Left lung (tissue), 14 donors: ENCODE data around the gene WNK1. TPM values are rescaled to one million over a fixed set of nuclear protein-coding genes. Genes with fewer than 3 reads are reported as not detected.
"Not testable (repeated sequence)": the region's sequence is repeated elsewhere in the genome, so short reads cannot be mapped to it uniquely, and the experiment has no call there.

Source experiments
- ATAC-seq: fragments of 200-7000 bp; cut with Tn5 transposase; one replicate; pipeline ENCODE4 v1.9.1; 2020; ENCODE audit warnings: moderate library complexity
- DNase-seq, 4 donors: peaks; one replicate each; pipeline ENCODE4 v3.0.0-alpha.2; 2013 to 2020
- H3K27ac ChIP-seq, 2 donors: fragments of 200-600 bp; sonication (generic) in 1 of 2; one replicate each; pipeline versions ENCODE4 v1.5.0 to v1.8.0; 2020 to 2021
- H3K27me3 ChIP-seq, 2 donors: fragments of 200-600 bp; sonication (generic) in 1 of 2; one replicate each; pipeline versions ENCODE4 v1.5.0 to v1.8.0; 2020 to 2021
- H3K36me3 ChIP-seq, 2 donors: fragments of 200-600 bp; sonication (generic) in 1 of 2; one replicate each; pipeline versions ENCODE4 v1.5.0 to v1.8.0; 2020 to 2021
- H3K4me1 ChIP-seq, 2 donors: fragments of 200-600 bp; one replicate each; pipeline ENCODE4 v1.8.0; 2021
- H3K4me3 ChIP-seq, 2 donors: fragments of 200-600 bp; sonication (generic) in 1 of 2; one replicate each; pipeline versions ENCODE4 v1.5.0 to v1.8.0; 2020 to 2021; ENCODE audit warnings: mild to moderate bottlenecking in 1 of 2
- H3K9me3 ChIP-seq, 2 donors: fragments of 200-600 bp; sonication (generic) in 1 of 2; one replicate each; pipeline versions ENCODE4 v1.5.0 to v1.8.0; 2020 to 2021
- intact Hi-C, 2 donors: fragments of 100-400 bp; cut with DNase I; formaldehyde crosslinking; loops; one replicate each; pipeline versions ENCODE4 v1.11.2 to v1.14.2; 2022
- long read RNA-seq, 12 donors: library from polyadenylated mRNA in 2 of 12; unstranded in 2 of 12; transcript quantifications; one replicate each; pipeline ENCODE4 v2.0.0 and lab custom pipeline, GENCODE V29; 2019 to 2026
- polyA plus RNA-seq, 6 donors: library from polyadenylated mRNA; unstranded; fragments of 120-200 nt; gene quantifications; one replicate each; pipeline ENCODE4 v1.2.1, GENCODE V29; 2013; ENCODE audit not compliant: insufficient read length in 6 of 6
- total RNA-seq, 2 donors: library from RNA; stranded (reverse); fragmentation: NEBNext Ultra II Directional; extraction: Animal tissue kit (Norgen Biotek cat#: 25700); gene quantifications; one replicate each; pipeline ENCODE4 v1.2.1, GENCODE V29; 2021
- TF ChIP-seq, protein P1 (sequence below), 2 donors: fragments of 200-600 bp; sonication (generic) in 1 of 2; IDR thresholded peaks; one replicate each; pipeline versions ENCODE4 v1.5.0 to v1.8.0; 2021; ENCODE audit warnings: antibody characterized with exemption in 2 of 2
- donor health status: DM: no; HTN: yes; CAD: no.
- donor health status: DM: no; HTN: no; CAD: no.

Gene WNK1
- total RNA-seq (100 to 1,000 TPM; 185 to 245 TPM), polyA plus RNA-seq (100 to 1,000 TPM in 5 of 6 donors, 10 to 100 TPM in 1; 94.4 to 116 (median 108) TPM)
- long read RNA-seq, donor 1, partial matches to known transcripts, result 69 of 81 reads
- long read RNA-seq, donor 1, other reads (novel, unspliced or antisense), result 0 of 81 reads
- long read RNA-seq, donor 2, transcript WNK1-220 (1 exons, 1,401 nt), result major isoform, 6 of 24 reads
- long read RNA-seq, donor 2, partial matches to known transcripts, result 14 of 24 reads
- long read RNA-seq, donor 2, other reads (novel, unspliced or antisense), result 0 of 24 reads
- long read RNA-seq, donor 3, partial matches to known transcripts, result 0 of 3 reads
- long read RNA-seq, donor 3, other reads (novel, unspliced or antisense), result 0 of 3 reads
- long read RNA-seq, donor 4, partial matches to known transcripts, result 4 of 11 reads
- long read RNA-seq, donor 4, other reads (novel, unspliced or antisense), result 7 of 11 reads
- long read RNA-seq, donor 5, partial matches to known transcripts, result 12 of 20 reads
- long read RNA-seq, donor 5, other reads (novel, unspliced or antisense), result 0 of 20 reads
- long read RNA-seq, donor 6, partial matches to known transcripts, result 0 of 1 reads
- long read RNA-seq, donor 6, other reads (novel, unspliced or antisense), result 0 of 1 reads
- long read RNA-seq, donor 7, partial matches to known transcripts, result 0 of 1 reads
- long read RNA-seq, donor 7, other reads (novel, unspliced or antisense), result 0 of 1 reads
- long read RNA-seq, donor 8, partial matches to known transcripts, result 13 of 19 reads
- long read RNA-seq, donor 8, other reads (novel, unspliced or antisense), result 0 of 19 reads
- long read RNA-seq, donor 9, result 0 reads
- long read RNA-seq, donor 10, partial matches to known transcripts, result 3 of 3 reads
- long read RNA-seq, donor 10, other reads (novel, unspliced or antisense), result 0 of 3 reads
- long read RNA-seq, donor 11, partial matches to known transcripts, result 21 of 28 reads
- long read RNA-seq, donor 11, other reads (novel, unspliced or antisense), result 0 of 28 reads
- long read RNA-seq, donor 12, partial matches to known transcripts, result 9 of 14 reads
- long read RNA-seq, donor 12, other reads (novel, unspliced or antisense), result 0 of 14 reads

- peak within 1 kb of the TSS; percentile 98 to 99 for H3K27ac ChIP-seq
- TF ChIP-seq, protein P1, sequence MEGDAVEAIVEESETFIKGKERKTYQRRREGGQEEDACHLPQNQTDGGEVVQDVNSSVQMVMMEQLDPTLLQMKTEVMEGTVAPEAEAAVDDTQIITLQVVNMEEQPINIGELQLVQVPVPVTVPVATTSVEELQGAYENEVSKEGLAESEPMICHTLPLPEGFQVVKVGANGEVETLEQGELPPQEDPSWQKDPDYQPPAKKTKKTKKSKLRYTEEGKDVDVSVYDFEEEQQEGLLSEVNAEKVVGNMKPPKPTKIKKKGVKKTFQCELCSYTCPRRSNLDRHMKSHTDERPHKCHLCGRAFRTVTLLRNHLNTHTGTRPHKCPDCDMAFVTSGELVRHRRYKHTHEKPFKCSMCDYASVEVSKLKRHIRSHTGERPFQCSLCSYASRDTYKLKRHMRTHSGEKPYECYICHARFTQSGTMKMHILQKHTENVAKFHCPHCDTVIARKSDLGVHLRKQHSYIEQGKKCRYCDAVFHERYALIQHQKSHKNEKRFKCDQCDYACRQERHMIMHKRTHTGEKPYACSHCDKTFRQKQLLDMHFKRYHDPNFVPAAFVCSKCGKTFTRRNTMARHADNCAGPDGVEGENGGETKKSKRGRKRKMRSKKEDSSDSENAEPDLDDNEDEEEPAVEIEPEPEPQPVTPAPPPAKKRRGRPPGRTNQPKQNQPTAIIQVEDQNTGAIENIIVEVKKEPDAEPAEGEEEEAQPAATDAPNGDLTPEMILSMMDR (IDR thresholded peaks at IDR 0.05), result no peak
- H3K27me3 ChIP-seq, result no peaks in the 10 kb centered on the region
- DNase-seq (peak; percentile 96 to 99 (median 97)), ATAC-seq (peak; percentile 86)
- H3K36me3 ChIP-seq, result no peaks in the 10 kb centered on the region
- H3K4me3 ChIP-seq, result peak within 1 kb of the TSS; percentile 87 to 92
- intact Hi-C loops, result loop anchor here in 1 of 2 donors (5.0 to 10.0 kb wide), 2 partner anchors 63 to 180 kb away; no protein-coding TSS in a partner anchor
- H3K9me3 ChIP-seq, result no peaks in the 10 kb centered on the region
- H3K4me1 ChIP-seq, result peaks cover 8 to 42% of the 10 kb centered on the region in 2 donors
These were observed at the start of gene WNK1 for GRCh38 chr12:751999-752694. Gene WNK1, plus strand, starts transcription at chr12:752579. Its CDS starts 987 bp downstream, at chr12:753566.

DNA sequence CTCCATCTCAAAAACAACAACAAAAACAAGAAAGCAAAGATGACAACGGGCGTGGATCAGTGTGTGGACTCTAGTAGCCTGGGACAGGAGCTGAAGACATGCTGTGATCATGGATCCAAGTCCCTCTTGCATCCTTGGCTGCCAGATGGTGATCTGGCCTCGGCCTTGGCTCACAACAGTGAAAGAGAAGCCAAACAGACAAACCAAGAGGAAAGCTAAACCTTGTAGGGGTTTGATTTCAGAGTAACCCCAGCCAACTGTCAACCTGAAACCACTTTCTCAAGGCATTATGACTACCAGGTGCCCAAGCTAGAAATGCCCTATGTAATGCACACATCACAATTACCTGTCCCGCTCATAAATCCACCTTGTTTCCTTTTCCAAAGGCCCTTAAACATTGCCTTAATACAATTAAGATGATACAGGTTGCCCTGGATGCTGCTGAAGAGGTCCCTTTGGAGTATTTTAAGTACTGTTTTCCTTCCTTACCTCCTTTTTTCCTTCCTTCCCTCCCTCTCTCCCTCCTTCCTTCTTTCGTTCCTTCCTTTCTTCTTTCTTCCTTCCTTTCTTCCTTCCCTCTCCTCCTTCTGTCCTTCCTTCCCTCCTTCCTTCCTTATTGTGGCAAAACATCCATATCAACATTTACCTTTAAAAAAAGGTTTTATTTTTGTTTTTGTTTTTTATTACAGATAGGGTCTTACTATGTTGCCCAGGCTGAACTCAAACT, 47.7 kb upstream of the WNK1 start:
- TF ChIP-seq, protein P1 (IDR thresholded peaks at IDR 0.05), result no peak
- H3K27ac ChIP-seq, result no peak overlapping the region
- H3K36me3 ChIP-seq, result no peaks in the 10 kb centered on the region
- no peaks in the 10 kb centered on the region for H3K4me1 ChIP-seq
- H3K4me3 ChIP-seq, result no peak overlapping the region
- ATAC-seq, result no peak
- H3K27me3 ChIP-seq, result no peaks in the 10 kb centered on the region
- intact Hi-C loops, result no loop called here
- DNase-seq, result no peak
- H3K9me3 ChIP-seq, result no peaks in the 10 kb centered on the region

DNA sequence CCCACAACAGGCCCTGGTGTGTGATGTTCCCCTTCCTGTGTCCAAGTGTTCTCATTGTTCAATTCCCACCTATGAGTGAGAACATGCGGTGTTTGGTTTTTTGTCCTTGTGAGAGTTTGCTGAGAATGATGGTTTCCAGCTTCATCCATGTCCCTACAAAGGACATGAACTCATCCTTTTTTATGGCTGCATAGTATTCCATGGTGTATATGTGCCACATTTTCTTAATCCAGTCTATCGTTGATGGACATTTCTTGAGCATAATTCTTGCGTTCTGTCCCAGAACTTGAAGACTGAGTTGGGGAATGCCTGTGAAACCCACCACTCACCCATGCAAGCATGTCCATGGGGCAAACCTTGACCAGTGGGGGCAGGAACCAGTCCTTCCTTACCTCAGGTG, 44.3 kb upstream of the WNK1 start:
- DNase-seq, H3K9me3 ChIP-seq, H3K4me1 ChIP-seq, H3K27me3 ChIP-seq, H3K27ac ChIP-seq, ATAC-seq, H3K36me3 ChIP-seq, intact Hi-C loops, H3K4me3 ChIP-seq: not testable (repeated sequence)

DNA sequence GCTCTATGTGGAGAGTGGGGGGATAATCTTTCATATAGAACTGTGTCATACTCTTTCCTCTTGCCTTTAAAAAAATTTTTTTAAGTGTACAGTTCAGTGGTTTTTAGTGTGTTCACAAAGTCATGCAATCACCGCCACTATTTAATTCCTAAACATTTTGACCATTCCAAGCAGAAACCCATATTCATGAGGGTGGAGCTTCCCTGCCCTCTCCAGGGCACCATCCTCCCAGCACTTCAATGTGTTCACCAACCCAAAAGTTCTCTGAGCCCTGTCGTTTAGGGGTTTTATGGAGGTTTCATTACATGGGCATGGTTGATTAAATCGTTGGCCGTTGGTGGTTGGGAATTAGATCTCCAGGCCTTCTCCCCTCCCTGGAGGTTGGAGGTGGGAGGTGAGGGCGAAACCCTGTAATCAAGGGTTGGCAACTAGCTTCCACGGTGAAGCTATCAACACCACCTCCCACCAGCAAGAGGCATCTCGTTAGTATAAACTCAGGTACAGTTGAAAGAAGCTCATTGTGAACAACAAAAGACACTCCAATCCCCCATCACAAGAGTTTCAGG, 42.8 kb upstream of the WNK1 start:
- Histone ChIP-seq H3K4me1 (no peaks in the 10 kb centered on the region), H3K27ac (no peak overlapping the region), H3K4me3 (no peak overlapping the region), H3K27me3 (no peaks in the 10 kb centered on the region), H3K9me3 (no peaks in the 10 kb centered on the region), H3K36me3 (no peaks in the 10 kb centered on the region)
- TF ChIP-seq, protein P1 (IDR thresholded peaks at IDR 0.05), result no peak
- intact Hi-C loops, result no loop called here
- ATAC-seq (no peak), DNase-seq (no peak)
